Upper lobe of right lung (tissue), 1 donor: ENCODE measurements around the gene ACTMAP. TPM values are rescaled to one million over a fixed set of nuclear protein-coding genes. Genes with fewer than 3 reads are reported as not detected.
"Not testable (repeated sequence)": the region's sequence is repeated elsewhere in the genome, so short reads cannot be mapped to it uniquely, and the experiment has no call there.

ENCODE experiments used
- ATAC-seq: fragments of 200-7000 bp; cut with Tn5 transposase; one replicate; pipeline ENCODE4 v1.9.1; 2020; ENCODE audit warnings: mild to moderate bottlenecking, moderate library complexity
- DNase-seq: peaks from one replicate; pipeline ENCODE4 v3.0.0-alpha.2; 2020
- H3K27ac ChIP-seq: fragments of 200-600 bp; one replicate; pipeline ENCODE4 v1.8.0; 2022
- H3K27me3 ChIP-seq: fragments of 200-600 bp; one replicate; pipeline ENCODE4 v1.8.0; 2022; ENCODE audit warnings: mild to moderate bottlenecking
- H3K36me3 ChIP-seq: fragments of 200-600 bp; one replicate; pipeline ENCODE4 v1.8.0; 2022
- H3K4me1 ChIP-seq: fragments of 200-600 bp; one replicate; pipeline ENCODE4 v1.8.0; 2022
- H3K4me3 ChIP-seq: fragments of 200-600 bp; one replicate; pipeline ENCODE4 v1.8.0; 2022; ENCODE audit warnings: mild to moderate bottlenecking
- H3K9me3 ChIP-seq: fragments of 200-600 bp; one replicate; pipeline ENCODE4 v1.8.0; 2022
- CTCF ChIP-seq: fragments of 200-600 bp; IDR thresholded peaks from one replicate; pipeline ENCODE4 v1.8.0; 2022; ENCODE audit warnings: antibody characterized with exemption
- intact Hi-C: fragments of 100-400 bp; cut with DNase I; formaldehyde crosslinking; loops from one replicate; pipeline ENCODE4 v1.11.0; 2022
- total RNA-seq: library from RNA; stranded (reverse); fragmentation: NEBNext Ultra II Directional; extraction: Animal tissue kit (Norgen Biotek cat#: 25700); gene quantifications from one replicate; pipeline ENCODE4 v1.2.1, GENCODE V29; 2021
- donor health status: DM: no; HTN: yes; CAD: no; lungs with severe emphysema.

ACTMAP gene
- total RNA-seq, 1 donor from 2014 or later = 18.5 TPM

GRCh38 chr19:40777645-40777936 lies 27.3 kb upstream of the ACTMAP start:
- intact Hi-C loops = no loop called here
- ATAC-seq = no peak

GRCh38 chr19:40776932-40777644 lies 26.8 kb upstream of the ACTMAP start:
- Histone ChIP-seq H3K9me3 (no peaks in the 10 kb centered on the region), H3K36me3 (no peaks in the 10 kb centered on the region), H3K27me3 (no peaks in the 10 kb centered on the region), H3K27ac (peak overlapping the region; percentile 97), H3K4me3 (peak overlapping the region; percentile 81), H3K4me1 (peaks cover 14% of the 10 kb centered on the region)
- peak; percentile 89 for DNase-seq
- ATAC-seq = peak; percentile 75
- no peak for TF ChIP-seq CTCF
- intact Hi-C loops = no loop called here

More at GRCh38 chr19:40777645-40777936, 27.3 kb upstream of the ACTMAP start:
- H3K27ac ChIP-seq = peak overlapping the region; percentile 97
- DNase-seq = no peak
- H3K36me3 ChIP-seq = no peaks in the 10 kb centered on the region
- H3K4me3 ChIP-seq = peak overlapping the region; percentile 81
- no peaks in the 10 kb centered on the region for H3K27me3 ChIP-seq
- H3K9me3 ChIP-seq = no peaks in the 10 kb centered on the region
- peaks cover 14% of the 10 kb centered on the region for H3K4me1 ChIP-seq
- TF ChIP-seq CTCF = no peak

GRCh38 chr19:40776364-40776763 lies 26.1 kb upstream of the ACTMAP start:
- Histone ChIP-seq H3K27me3 (no peaks in the 10 kb centered on the region), H3K4me3 (no peak overlapping the region), H3K27ac (peak overlapping the region; percentile 97), H3K36me3 (no peaks in the 10 kb centered on the region), H3K4me1 (peaks cover 14% of the 10 kb centered on the region), H3K9me3 (no peaks in the 10 kb centered on the region)
- intact Hi-C loops = no loop called here
- no peak for TF ChIP-seq CTCF
- ATAC-seq (no peak), DNase-seq (no peak)

GRCh38 chr19:40775632-40776022 lies 25.4 kb upstream of the ACTMAP start:
- intact Hi-C loops = no loop called here
- DNase-seq (no peak), ATAC-seq (no peak)
- Histone ChIP-seq H3K27me3 (no peaks in the 10 kb centered on the region), H3K4me1 (peaks cover 14% of the 10 kb centered on the region), H3K4me3 (no peak overlapping the region), H3K9me3 (no peaks in the 10 kb centered on the region), H3K36me3 (no peaks in the 10 kb centered on the region), H3K27ac (no peak overlapping the region)
- no peak for TF ChIP-seq CTCF

- DNase-seq (no peak), ATAC-seq (no peak)
- no peaks in the 10 kb centered on the region for H3K9me3 ChIP-seq
- no peaks in the 10 kb centered on the region for H3K27me3 ChIP-seq
- intact Hi-C loops = no loop called here
- H3K27ac ChIP-seq = peak within 1 kb of the TSS; percentile 97
- H3K4me1 ChIP-seq = peaks cover 14% of the 10 kb centered on the region
- no peaks in the 10 kb centered on the region for H3K36me3 ChIP-seq
- no peak for TF ChIP-seq CTCF
- no peak within 1 kb of the TSS for H3K4me3 ChIP-seq
Measured at GRCh38 chr19:40774916-40775631, 24.8 kb upstream of the ACTMAP start, which contains the start of gene MIA. Gene MIA (plus strand): TSS chr19:40775521. CDS start chr19:40775543, 22 bp downstream.

GRCh38 chr19:40771101-40771862 lies 21.0 kb upstream of the ACTMAP start:
- H3K27me3 ChIP-seq, H3K36me3 ChIP-seq, H3K27ac ChIP-seq, H3K4me3 ChIP-seq, H3K9me3 ChIP-seq, DNase-seq, H3K4me1 ChIP-seq, intact Hi-C loops, ATAC-seq: not testable (repeated sequence)
